Tibial nerve (tissue), 3 donors: ENCODE data around the gene CYBA.

Experiments
- CTCF ChIP-seq, 5 experiments: fragments of 200-600 bp in 3 of 5; fragments of 450-650 bp in 2 of 5; sonication (generic) in 3 of 5; IDR thresholded peaks; one replicate each; pipeline ENCODE4 v1.5.1; 2016 to 2019; ENCODE audit warnings: antibody characterized with exemption in 5 of 5, mild to moderate bottlenecking in 3 of 5, moderate library complexity in 2 of 5
- POLR2A ChIP-seq, 2 donors: fragments of 450-650 bp; IDR thresholded peaks; one replicate each; pipeline ENCODE4 v1.6.1; 2017; ENCODE audit warnings: antibody characterized with exemption in 2 of 2, mild to moderate bottlenecking in 2 of 2, moderate library complexity in 2 of 2

- no peak for TF ChIP-seq CTCF (IDR thresholded peaks at IDR 0.05)
- TF ChIP-seq POLR2A (IDR thresholded peaks at IDR 0.05), result no peak
Observed at GRCh38 chr16:88640498-88641247, 10.2 kb downstream of the CYBA start.
